Adrenal gland (tissue), 5 donors: ENCODE data around the gene KRT1.

Experiments
- POLR2A ChIP-seq, 2 donors: fragments of 450-650 bp; IDR thresholded peaks; one replicate each; pipeline ENCODE4 v1.6.1; 2017; ENCODE audit warnings: antibody characterized with exemption in 2 of 2, mild to moderate bottlenecking in 2 of 2, moderate library complexity in 1 of 2
- TF ChIP-seq, protein P1 (sequence below), 6 experiments: fragments of 450-650 bp in 4 of 6; fragments of 200-600 bp in 2 of 6; sonication (generic) in 1 of 6; IDR thresholded peaks; 1 replicate in 5 of 6; 2 replicates in 1 of 6; pipeline versions ENCODE4 v1.5.1 to v1.8.0; 2016 to 2021; ENCODE audit warnings: antibody characterized with exemption in 6 of 6, mild to moderate bottlenecking in 2 of 6, moderate library complexity in 1 of 6
- donor health status: DM: no; HTN: no; CAD: no.

DNA sequence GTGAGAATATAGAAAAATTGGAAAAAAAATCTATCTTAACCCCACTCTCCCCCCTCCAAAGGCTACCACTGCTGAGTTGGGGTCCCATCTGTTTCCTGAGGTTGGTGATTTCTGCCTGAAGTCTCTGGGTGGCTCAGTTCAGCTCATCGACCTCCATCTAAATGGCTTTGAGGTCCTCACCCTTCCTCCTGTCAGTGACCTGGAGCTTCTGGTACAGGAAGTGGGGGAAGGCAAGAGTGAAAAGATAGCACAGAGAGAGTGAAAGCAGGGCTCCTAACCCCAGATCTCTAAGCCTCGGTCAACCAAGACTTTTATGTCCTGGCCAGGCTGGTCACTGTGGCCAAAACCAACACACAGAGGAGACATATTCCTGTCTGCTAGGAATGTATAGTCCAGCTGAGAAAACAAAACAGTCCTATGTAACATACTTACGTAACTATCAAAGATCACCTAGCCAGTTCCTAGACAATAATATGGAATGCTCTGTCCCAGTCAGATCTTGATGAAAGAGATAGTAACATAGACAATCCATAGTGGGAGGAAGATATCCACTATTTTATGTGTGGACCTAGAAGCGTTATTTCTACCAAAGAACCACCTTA, 49.5 kb downstream of the KRT1 start:
- TF ChIP-seq POLR2A (IDR thresholded peaks at IDR 0.05): no peak
- TF ChIP-seq, protein P1, sequence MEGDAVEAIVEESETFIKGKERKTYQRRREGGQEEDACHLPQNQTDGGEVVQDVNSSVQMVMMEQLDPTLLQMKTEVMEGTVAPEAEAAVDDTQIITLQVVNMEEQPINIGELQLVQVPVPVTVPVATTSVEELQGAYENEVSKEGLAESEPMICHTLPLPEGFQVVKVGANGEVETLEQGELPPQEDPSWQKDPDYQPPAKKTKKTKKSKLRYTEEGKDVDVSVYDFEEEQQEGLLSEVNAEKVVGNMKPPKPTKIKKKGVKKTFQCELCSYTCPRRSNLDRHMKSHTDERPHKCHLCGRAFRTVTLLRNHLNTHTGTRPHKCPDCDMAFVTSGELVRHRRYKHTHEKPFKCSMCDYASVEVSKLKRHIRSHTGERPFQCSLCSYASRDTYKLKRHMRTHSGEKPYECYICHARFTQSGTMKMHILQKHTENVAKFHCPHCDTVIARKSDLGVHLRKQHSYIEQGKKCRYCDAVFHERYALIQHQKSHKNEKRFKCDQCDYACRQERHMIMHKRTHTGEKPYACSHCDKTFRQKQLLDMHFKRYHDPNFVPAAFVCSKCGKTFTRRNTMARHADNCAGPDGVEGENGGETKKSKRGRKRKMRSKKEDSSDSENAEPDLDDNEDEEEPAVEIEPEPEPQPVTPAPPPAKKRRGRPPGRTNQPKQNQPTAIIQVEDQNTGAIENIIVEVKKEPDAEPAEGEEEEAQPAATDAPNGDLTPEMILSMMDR (IDR thresholded peaks at IDR 0.05): no peak
